H4 (cell line): Measurements from ENCODE around the gene SLC39A13. TPM values are rescaled to one million over a fixed set of nuclear protein-coding genes. Genes with fewer than 3 reads are reported as not detected.

Experiments
- DNase-seq: peaks from one replicate; pipeline ENCODE4 v3.0.0-alpha.2; 2015; ENCODE audit warnings: low spot score
- total RNA-seq: library from RNA; depleted of rRNA; stranded (reverse); fragments of >200 nt; shearing (Covaris generic); gene quantifications from 2 replicates; pipeline ENCODE4 v1.2.3, GENCODE V29; 2014

SLC39A13 gene
- total RNA-seq, 1 experiment from 2014 or later, result 8.5 TPM

DNA sequence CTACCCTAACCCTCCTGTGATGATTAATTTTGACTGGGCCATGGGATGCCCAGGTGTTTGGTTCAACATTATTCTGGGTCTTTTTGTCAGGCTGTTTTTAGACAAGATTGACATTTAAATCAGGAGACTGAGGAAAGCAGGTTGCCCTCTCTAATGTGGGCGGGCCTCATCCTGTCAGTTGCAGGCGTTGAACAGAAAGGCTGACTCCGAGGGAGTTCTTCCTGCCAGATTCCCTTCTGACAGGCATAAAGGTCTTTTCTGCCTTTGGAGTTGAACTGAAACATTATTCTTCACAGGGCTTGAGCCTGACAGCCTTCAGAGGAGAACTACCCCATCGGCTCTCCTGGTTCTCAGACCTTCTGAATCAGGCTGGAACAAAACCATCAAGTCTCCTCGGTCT is 22.1 kb downstream of the SLC39A13 start:
- DNase-seq, result no peak

DNA sequence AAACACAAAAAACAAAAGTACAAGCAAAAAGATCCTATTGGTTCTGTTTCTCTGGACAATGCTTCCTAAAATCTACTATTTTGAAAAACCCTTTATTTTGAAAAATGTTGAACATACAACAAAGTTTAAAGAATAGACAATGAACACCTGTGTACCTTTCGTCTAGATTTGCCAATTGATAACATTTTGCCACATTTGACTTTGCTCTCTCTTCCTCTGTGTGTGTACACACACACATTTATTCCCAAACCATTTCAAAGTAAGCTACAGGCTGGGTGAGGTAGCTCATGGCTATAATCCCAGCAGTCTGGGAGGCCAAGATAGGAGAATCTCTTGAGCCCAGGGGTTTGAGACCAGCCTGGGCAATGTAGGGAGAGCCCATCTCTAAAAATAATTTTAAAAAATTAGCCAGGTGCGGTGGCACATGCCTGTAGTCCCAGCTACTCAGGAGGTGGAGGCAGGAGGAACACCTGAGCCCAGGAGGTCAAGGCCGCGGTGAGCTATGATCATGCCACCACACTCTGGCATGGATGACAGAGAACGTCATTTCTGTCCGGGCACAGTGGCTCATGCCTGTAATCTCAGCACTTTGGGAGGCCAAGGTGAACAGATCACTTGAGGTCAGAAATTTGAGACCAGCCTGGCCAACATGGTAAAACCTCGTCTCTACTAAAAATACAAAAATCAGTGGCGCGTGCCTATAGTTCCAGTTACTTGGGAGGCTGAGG is 23.1 kb downstream of the SLC39A13 start:
- DNase-seq, result no peak

DNA sequence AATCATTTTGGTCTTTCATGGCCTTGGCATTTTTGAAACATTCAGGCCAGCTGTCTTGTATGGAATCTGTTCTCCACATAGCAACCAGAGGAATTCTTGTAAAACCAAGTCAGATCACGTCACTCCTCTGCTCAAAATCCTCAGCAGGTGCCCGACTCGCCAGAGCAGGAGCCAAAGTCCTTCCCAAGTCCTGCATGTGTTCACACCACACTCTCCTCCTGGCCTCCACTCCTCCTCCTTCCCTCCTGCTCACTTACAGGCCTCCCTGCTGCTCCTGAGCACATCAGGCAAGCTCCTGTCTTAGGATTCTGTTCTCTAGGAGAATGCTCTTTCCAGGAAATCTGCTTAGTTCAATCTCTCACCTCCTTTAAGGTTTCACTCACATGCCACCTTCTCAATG is 24.8 kb downstream of the SLC39A13 start:
- DNase-seq, result no peak

DNA sequence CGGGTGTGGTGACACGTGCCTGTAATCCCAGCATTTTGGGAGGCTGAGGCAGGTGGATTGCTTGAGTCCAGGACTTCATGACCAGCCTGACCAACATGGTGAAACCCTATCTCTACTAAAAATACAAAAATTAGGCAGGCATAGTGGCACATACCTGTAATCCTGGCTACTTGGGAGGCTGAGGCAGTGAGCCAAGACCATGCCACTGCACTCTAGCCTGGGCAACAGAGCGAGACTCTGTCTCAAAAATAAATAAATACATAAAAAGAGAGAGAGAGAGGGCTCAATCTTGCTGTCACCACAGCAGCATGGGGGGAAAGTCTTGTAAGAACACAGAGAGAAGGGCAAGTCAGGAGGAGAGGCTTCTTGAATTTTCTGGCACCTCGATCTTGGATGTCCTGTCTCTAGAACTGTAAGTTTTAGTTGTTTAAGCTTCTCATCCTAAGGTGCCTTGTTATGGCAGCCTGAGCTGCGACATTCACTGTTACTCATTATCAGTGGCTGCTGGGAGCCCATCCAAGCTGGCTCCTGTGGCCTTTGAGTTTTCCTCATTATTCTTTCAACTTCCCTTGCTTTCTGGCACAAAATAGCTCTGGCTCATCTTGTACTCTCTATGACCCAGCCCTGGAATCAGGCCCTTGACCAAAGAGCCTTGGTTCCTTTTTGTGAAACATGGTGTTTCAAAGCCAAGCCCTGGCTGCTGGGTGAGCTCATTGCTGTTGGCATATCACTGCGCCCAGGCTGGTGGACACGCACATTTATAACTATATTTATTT is 25.8 kb downstream of the SLC39A13 start:
- DNase-seq, result no peak

GRCh38 chr11:47435687-47436086 is 27.3 kb downstream of the SLC39A13 start:
- DNase-seq, result no peak

GRCh38 chr11:47436726-47437125 is 28.3 kb downstream of the SLC39A13 start:
- DNase-seq, result no peak

- no peak for DNase-seq
These were observed 28.9 kb downstream of the SLC39A13 start for GRCh38 chr11:47437218-47437745.

- no peak for DNase-seq
These were observed 29.5 kb downstream of the SLC39A13 start for GRCh38 chr11:47437746-47438418.

DNA sequence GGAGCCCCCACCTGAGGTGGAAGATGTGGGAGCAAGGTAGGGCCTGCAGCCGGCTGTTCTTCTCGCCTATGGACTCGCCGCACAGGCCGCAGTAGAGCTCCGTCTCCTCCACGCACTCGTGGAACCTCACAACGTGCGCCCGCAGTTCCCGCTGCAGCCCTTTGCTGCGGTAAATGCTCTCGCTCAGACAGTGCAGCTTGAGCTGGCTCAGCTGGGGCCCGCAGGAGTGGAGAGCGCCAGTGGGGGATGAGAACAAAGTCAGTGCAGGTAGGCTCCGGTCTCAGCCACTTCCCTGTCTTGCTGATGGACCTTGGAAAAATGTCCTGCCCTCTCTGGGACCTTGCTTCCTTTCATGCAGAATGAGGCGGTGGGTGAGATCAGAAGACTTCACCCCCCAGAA is 30.3 kb downstream of the SLC39A13 start:
- no peak for DNase-seq

- no peak for DNase-seq
These were observed 31.7 kb downstream of the SLC39A13 start for GRCh38 chr11:47440054-47440476.

DNA sequence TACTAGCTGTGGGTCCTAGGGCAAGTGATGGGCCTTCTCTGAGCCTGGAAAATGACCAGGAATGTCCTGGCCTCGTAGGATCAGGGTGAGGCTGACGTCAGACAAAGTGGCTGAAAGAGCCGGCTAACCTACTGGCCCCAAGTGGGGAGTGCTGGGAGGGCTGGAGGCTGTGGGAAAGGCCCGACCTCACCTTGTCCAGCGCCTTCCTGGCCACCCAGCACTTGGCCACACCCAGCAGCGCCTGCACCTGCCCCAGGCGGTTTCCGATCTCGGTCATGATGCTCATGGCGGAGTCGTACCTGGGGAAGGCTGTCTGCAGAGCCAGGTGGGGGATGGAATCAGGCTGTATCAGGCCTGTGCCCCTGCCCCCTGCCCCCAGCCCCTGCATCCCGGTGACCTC is 33.0 kb downstream of the SLC39A13 start:
- DNase-seq, result no peak

- no peak for DNase-seq
These were observed 34.1 kb downstream of the SLC39A13 start for GRCh38 chr11:47442514-47442913.

- no peak for DNase-seq
These were observed 34.8 kb downstream of the SLC39A13 start for GRCh38 chr11:47443028-47443700.

DNA sequence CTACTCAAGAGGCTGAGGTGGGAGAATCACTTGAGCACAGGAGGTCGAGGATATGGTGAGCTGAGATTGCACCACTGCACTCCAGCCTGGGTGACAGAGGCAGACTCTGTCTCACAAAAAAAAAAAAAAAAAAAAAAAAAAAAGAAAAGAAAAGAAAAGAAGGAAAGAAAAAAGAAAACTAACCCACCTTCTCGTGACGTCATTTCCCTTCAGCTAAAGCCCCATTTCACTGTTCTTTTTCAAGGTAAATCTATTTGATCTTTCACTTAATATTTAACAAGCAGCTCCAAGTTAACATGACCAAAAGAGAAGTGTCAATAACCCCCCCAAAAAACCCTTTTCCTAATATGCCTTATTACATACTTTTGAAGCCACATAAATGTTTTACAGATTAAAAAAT is 35.4 kb downstream of the SLC39A13 start:
- no peak for DNase-seq

DNA sequence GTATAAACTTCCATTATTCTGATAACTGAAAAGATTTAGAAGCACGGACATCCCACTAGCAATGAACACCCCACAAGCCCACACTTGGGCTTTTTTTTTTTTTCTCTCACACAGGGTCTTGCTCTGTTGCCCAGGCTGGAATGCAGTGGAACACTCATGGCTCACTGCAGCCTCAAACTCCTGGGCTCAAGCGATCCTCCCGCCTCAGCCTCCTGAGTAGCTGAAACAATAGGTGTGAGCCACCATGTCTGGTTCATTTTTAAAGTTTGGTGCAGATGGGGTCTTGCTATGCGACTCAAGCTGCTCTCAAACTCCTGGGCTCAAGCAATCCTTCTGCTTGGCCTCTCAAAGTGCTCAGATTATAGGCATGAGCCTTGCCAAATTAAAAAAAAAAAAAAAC is 37.5 kb downstream of the SLC39A13 start:
- DNase-seq, result no peak

GRCh38 chr11:47446833-47447232 is 38.4 kb downstream of the SLC39A13 start:
- DNase-seq, result no peak

DNA sequence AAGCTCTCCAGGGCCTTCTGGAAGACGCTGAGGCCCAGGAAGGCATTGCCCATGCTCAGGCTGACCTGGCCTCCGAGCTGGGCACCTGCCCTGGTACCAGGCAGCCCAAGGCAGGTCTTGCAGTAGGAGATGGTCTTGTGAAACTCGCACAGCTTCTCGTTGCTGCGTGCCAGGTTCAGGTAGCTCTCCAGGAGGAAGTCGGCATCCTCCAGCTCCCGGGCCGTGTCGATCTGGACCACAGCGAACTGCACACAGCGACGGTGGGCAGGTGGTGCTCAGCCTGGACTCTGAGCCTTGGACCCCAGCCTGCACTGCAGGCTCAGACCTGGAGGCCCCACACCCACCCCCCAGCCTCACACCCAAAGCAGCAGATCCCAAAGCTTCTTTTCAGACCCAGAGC is 39.5 kb downstream of the SLC39A13 start:
- DNase-seq, result no peak

DNA sequence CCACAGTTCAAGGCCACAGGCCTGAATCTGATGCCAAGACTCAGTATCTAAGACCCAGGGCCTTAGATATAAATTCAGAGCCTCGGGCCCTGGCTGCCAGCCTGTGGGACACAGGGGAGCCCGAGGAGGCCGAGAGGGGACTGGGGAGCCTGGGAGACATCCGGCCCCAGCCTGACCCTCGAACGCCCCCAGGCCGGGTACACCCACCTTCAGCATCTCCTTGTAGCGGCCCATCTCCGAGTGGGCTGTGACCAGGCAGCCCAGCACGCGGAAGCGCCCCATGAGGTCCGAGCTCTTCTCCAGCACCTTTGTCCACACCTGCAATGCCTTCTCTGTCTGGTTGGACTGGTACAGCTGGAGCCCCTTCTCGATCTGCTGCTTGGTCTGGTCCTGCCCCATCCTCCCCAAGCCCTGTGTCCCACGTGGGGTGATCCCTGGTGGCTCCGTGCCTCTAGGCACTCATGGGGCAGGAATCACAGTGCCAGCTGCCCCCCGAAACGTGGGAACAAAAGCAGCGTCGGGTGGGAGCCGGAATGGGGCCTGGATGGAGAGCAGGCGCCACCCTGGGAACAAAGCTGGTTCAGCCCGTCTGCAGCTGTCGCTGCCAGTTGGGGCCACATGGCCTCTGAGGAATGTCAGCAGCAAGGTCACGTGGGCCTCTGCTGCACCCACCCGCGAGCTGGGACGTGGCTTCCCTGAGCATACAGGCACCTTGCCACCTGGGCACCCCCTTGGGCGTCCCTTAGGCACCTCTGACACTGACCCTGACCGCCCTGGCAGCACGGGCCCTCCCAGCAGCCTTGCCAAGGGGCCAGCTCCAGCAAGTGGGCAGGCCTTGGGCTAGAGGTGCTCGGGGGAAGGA is 40.4 kb downstream of the SLC39A13 start, which contains the start of gene RAPSN:
TSS of gene RAPSN (minus strand) at position 571 of the 862 bp plus-strand sequence. CDS start at position 399, 172 bp downstream.
- DNase-seq, result no peak

DNA sequence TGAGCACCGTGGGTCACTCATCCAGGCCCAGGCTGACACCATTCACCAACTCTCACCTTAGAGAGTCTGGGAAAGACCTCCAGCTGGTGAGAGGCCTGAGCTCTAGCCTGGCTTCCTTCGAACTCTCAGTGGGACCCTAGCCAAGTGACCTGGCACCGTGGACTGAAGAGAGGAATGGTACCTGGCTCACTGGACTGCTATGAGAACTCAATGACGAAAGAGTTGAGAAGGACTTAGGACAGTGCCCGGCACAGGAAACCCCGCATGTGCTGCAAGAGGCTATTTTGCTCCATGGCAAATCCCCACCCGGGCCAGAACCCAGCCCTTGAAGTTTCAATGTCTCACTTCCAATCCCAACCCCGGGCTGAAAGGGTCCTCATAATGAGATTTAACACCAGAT is 41.2 kb downstream of the SLC39A13 start:
- DNase-seq, result no peak

DNA sequence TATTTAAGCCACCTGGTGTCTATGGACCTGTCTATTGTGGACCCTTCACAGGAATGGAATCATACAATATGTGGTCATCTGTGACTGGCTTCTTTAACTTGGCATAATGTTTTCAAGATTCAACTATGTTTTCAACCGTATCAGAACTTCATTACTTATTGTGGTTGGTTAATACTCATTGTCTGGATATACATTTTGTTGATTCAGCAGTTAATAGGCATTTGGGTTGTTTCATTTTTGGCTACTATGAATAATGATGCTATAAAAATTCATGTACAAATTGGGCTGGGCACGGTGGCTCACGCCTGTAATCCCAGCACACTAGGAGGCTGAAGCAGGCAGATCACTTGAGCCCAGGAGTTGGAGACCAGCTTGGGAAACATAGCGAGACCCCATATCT is 43.0 kb downstream of the SLC39A13 start:
- DNase-seq, result no peak

DNA sequence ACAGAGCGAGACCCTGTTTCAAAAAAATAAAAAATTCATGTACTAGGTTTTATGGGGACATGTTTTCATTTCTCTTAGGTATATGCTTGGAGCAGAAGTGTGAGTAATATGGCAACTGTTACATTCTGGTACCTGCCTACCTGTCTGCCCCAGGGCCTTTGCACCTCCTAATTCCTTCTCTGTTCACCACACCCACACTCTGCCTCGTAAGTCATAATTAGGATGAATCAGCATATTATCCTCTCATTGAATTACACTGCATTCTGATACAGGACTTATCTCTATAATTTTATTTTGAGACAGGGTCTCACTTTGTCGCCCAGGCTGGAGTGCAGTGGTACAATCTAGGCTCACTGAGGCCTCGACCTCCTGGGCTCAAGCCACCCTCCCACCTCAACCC is 43.6 kb downstream of the SLC39A13 start:
- DNase-seq, result no peak
